ENCODE results near the gene SCAP. TPM values are rescaled to one million over a fixed set of nuclear protein-coding genes. Genes with fewer than 3 reads are reported as not detected.
A peak's percentile ranks its signal among the peaks of the same experiment; 100 is the strongest.

Gene SCAP
- total and polyA plus RNA-seq, 2 of the 13 experiments (the other 11 are each of a cell fraction or from before 2014, with no cell fraction given): 40.4 to 53.3 TPM

- TF ChIP-seq PAWR (CRISPR knock-in tag; IDR thresholded peaks at IDR 0.05; ENCODE audit: borderline replicate concordance): no peak
- peak; percentile 82; the same call in 1 of the 2 replicates for TF ChIP-seq HOXA3 (CRISPR knock-in tag; IDR thresholded peaks at IDR 0.05)
- no peak for TF ChIP-seq TERF1 (CRISPR knock-in tag; IDR thresholded peaks at IDR 0.05)
- no peak for TF ChIP-seq AKNA (CRISPR knock-in tag; IDR thresholded peaks at IDR 0.05; ENCODE audit: borderline replicate concordance)
- peak; percentile 72; the same call in 1 of the 2 replicates for TF ChIP-seq ZBTB25 (CRISPR knock-in tag; IDR thresholded peaks at IDR 0.05)
- TF ChIP-seq FOXK2 (IDR thresholded peaks at IDR 0.05): peak; percentile 67; the same call in 1 of the 2 replicates
- peak; percentile 84 for TF ChIP-seq ZBTB43 (CRISPR knock-in tag; conservative IDR thresholded peaks at IDR 0.05)
- TF ChIP-seq ZEB1 (IDR thresholded peaks at IDR 0.05; ENCODE audit: insufficient replicate concordance, low read depth): peak; percentile 24
- TF ChIP-seq HNF1A (IDR thresholded peaks at IDR 0.05; ENCODE audit: low read depth): 0 out of 2 replicates have a peak, but pooled peaks have one; percentile 18
- peak; percentile 31; the same call in 1 of the 2 replicates for TF ChIP-seq HNF1A (CRISPR knock-in tag; IDR thresholded peaks at IDR 0.05; ENCODE audit: borderline replicate concordance)
- no peak for TF ChIP-seq ZBTB44 (CRISPR knock-in tag; IDR thresholded peaks at IDR 0.05)
- 0 out of 2 replicates have a peak, but pooled peaks have one; percentile 16 for TF ChIP-seq ZNF7 (CRISPR knock-in tag; IDR thresholded peaks at IDR 0.05)
- no peak for TF ChIP-seq ATM (IDR thresholded peaks at IDR 0.05; ENCODE audit: borderline replicate concordance)
- no peak for TF ChIP-seq CAMTA2 (CRISPR knock-in tag; IDR thresholded peaks at IDR 0.05; ENCODE audit: borderline replicate concordance)
- TF ChIP-seq ZNF709 (CRISPR knock-in tag; IDR thresholded peaks at IDR 0.05): peak; percentile 55; the same call in 1 of the 2 replicates
Observed at GRCh38 chr3:47379411-47379899, 96.3 kb downstream of the SCAP start (continued).

All from HepG2 (cell line).